Measurements from ENCODE around the gene PTPRM.

GRCh38 chr18:8424917-8425725 is 858.0 kb downstream of the PTPRM start:
- no peak for TF ChIP-seq EZH2 (IDR thresholded peaks at IDR 0.05; ENCODE audit: low read length, unreplicated experiment)
- no peak; the same call in 1 of the 2 replicates for TF ChIP-seq CTCF (conservative IDR thresholded peaks at IDR 0.05; ENCODE audit: low read depth, low read length)
